Measurements from ENCODE around the gene CUX1.

CUX1 gene

DNA sequence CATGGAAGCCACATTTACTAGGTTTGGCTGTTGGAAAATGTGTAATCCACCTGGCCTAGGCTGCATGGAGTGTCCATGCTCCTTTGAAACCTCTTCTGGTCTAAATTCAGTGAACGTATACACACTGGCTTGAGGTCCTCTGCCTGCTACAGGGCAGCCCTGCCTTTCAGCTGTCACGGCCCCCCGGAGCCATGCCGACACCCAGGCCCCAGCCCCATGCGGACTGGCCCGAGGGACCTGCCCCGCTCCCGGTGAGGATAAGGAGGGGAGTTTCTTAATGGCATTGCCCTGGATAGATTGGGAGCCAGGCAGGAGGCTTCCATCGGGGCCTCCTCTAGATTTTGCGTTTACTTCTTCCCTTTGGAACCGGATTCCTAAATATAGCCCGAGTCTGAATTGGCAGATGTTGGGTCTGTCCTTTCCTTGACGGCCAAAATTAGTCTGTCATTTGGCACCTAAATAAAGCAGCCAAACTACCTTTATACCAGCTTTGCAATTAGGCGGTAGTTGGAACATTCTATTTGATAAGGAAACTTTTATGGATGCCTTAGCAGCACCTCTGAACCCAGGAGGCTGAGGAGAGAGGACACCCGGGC is 397.1 kb downstream of the CUX1 start:
- DNase-seq (ENCODE audit: low read depth, low spot score) = no peak
- TF ChIP-seq, protein P1, sequence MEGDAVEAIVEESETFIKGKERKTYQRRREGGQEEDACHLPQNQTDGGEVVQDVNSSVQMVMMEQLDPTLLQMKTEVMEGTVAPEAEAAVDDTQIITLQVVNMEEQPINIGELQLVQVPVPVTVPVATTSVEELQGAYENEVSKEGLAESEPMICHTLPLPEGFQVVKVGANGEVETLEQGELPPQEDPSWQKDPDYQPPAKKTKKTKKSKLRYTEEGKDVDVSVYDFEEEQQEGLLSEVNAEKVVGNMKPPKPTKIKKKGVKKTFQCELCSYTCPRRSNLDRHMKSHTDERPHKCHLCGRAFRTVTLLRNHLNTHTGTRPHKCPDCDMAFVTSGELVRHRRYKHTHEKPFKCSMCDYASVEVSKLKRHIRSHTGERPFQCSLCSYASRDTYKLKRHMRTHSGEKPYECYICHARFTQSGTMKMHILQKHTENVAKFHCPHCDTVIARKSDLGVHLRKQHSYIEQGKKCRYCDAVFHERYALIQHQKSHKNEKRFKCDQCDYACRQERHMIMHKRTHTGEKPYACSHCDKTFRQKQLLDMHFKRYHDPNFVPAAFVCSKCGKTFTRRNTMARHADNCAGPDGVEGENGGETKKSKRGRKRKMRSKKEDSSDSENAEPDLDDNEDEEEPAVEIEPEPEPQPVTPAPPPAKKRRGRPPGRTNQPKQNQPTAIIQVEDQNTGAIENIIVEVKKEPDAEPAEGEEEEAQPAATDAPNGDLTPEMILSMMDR (IDR thresholded peaks at IDR 0.05; ENCODE audit: insufficient read depth, low read length, missing control alignments) = no peak
- no peak overlapping the region for H3K4me3 ChIP-seq (ENCODE audit: low read depth, low read length)
- POLR2A ChIA-PET = no interaction called here
- CTCF ChIA-PET = interaction anchor here (1.2 kb wide), 1 partner anchor 22 kb away, joined by 3 read pairs; no protein-coding TSS in a partner anchor

DNA sequence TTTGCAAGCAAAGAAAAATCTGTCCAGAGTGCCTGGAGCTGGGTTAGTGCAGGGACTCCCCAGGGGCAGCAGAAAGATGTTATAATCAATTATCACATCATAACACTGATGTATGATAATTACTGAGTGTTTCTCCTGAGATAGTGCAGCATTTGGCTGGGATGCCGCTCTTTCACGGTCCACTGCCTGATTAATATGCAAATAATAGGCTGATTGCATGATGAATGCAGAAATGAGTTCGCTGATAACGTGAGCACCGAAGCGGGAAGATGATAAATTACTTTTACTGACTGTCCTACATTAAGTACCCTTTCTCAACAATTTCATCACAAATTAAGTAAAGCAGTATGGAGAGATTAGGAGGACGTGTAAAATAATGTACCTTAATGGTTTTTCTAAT is 397.8 kb downstream of the CUX1 start:
- CTCF ChIA-PET = no interaction called here
- no peak for DNase-seq (ENCODE audit: low read depth, low spot score)
- TF ChIP-seq, protein P1 (IDR thresholded peaks at IDR 0.05; ENCODE audit: insufficient read depth, low read length, missing control alignments) = no peak
- H3K4me3 ChIP-seq (ENCODE audit: low read depth, low read length) = no peak overlapping the region
- POLR2A ChIA-PET = no interaction called here

- CTCF ChIA-PET = no interaction called here
- no peak for DNase-seq (ENCODE audit: low read depth, low spot score)
- H3K4me3 ChIP-seq (ENCODE audit: low read depth, low read length) = no peak overlapping the region
- POLR2A ChIA-PET = no interaction called here
- TF ChIP-seq, protein P1 (IDR thresholded peaks at IDR 0.05; ENCODE audit: insufficient read depth, low read length, missing control alignments) = no peak
Observed at GRCh38 chr7:102215711-102216110, 398.3 kb downstream of the CUX1 start.

DNA sequence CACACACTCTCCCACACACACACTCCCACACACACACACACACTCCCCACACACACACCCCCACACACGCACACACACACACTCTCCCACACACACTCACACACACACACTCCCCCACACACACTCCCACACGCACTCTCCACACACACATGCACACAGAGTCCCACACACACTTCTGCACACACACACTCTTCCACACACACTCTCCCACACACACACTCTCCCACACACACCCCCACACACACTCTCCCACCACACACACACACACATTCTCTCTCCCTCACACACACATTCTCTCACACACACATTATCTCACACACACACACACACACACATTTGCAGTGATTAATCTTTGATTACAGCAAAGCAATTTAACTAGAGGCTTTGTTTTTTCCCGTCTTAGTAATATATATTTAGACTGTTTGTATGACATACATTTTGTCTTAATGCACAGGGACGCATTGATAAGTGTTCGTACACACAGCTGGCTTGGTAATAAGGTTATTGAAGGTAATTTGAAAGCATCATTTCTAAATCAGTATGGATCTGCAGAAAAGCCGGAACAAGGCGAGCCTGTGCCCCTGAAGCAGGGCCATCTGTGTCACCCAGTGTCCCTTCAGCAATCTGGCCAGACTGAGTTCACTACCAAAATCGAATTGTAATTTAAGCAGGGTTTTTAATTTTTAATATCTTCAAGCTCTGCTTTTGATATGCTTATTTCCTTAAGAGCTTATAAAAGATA is 399.3 kb downstream of the CUX1 start:
- POLR2A ChIA-PET = no interaction called here
- CTCF ChIA-PET = interaction anchor here (0.7 kb wide), 1 partner anchor 11 kb away, joined by 3 read pairs; no protein-coding TSS in a partner anchor
- DNase-seq (ENCODE audit: low read depth, low spot score) = no peak
- TF ChIP-seq, protein P1 (IDR thresholded peaks at IDR 0.05; ENCODE audit: insufficient read depth, low read length, missing control alignments) = no peak
- no peak overlapping the region for H3K4me3 ChIP-seq (ENCODE audit: low read depth, low read length)

DNA sequence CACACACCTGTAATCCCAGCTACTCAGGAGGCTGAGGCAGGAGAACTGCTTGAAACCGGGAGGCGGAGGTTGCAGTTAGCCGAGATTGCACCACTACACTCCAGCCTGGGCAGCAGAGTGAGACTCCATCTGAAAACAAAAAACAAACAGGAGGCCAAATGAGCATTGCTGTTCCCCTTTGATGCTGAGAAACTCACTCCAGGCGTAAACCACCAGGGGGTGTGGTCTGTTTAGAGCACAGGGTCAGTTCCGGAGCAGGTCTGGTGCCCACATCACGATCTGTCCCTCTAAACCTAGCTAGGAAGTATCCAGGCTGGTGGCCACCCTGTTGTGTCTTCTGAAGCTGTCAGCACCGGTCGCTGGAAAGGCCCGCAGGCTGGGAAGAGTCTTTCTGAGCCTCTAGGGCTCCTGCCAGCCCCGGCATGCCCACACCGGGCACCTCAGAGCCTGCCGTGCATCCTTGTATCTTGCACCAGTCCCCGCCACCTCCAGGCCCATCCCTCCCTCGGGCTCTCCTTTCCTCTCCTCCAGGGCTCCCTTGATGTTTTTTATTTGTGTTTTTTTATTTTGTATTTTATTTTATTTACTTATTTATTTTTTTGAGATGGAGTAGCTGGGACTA is 402.9 kb downstream of the CUX1 start:
- DNase-seq (ENCODE audit: low read depth, low spot score) = no peak
- CTCF ChIA-PET = interaction anchor here (0.9 to 1.5 kb wide), 3 partner anchors 16 to 617 kb away, joined by 3 to 4 read pairs (median 4); no protein-coding TSS in a partner anchor

More for the DNA sequence above, 402.9 kb downstream of the CUX1 start:
- H3K4me3 ChIP-seq (ENCODE audit: low read depth, low read length) = no peak overlapping the region
- POLR2A ChIA-PET = no interaction called here
- TF ChIP-seq, protein P1 (IDR thresholded peaks at IDR 0.05; ENCODE audit: insufficient read depth, low read length, missing control alignments) = no peak
